Adrenal gland (tissue), 12 donors: Measurements from ENCODE around the gene KLF3. TPM values are rescaled to one million over a fixed set of nuclear protein-coding genes. Genes with fewer than 3 reads are reported as not detected.
A peak's percentile ranks its signal among the peaks of the same experiment; 100 is the strongest.

ENCODE experiments used
- DNase-seq, 7 donors: peaks; one replicate each; pipeline ENCODE4 v3.0.0-alpha.2; 2019 to 2020
- H3K27ac ChIP-seq, 5 donors: fragments of 200-600 bp; sonication (generic) in 4 of 5; 1 replicate in 3 of 5; 2 replicates in 2 of 5; pipeline versions ENCODE4 v1.5.1 to v1.8.0; 2016 to 2020; ENCODE audit warnings: mild to moderate bottlenecking in 1 of 5
- H3K27me3 ChIP-seq: fragments of 200-600 bp; 2 replicates; pipeline ENCODE4 v1.8.0; 2021
- H3K36me3 ChIP-seq, 2 donors: fragments of 200-600 bp; replicated peaks in 1 of 2; 1 replicate in 1 of 2; 2 replicates in 1 of 2; pipeline versions ENCODE4 v1.5.1 to v1.8.0; 2018 to 2022
- H3K4me1 ChIP-seq, 2 donors: fragments of 200-600 bp; replicated peaks in 1 of 2; 1 replicate in 1 of 2; 2 replicates in 1 of 2; pipeline versions ENCODE4 v1.5.1 to v1.8.0; 2018 to 2021
- H3K4me3 ChIP-seq, 4 donors: fragments of 200-600 bp; sonication (generic) in 3 of 4; one replicate each; pipeline ENCODE4 v1.5.1; 2016 to 2018
- H3K9me3 ChIP-seq, 3 donors: fragments of 200-600 bp; sonication (generic) in 1 of 3; replicated peaks in 1 of 3; 1 replicate in 2 of 3; 2 replicates in 1 of 3; pipeline versions ENCODE4 v1.5.1 to v1.8.0; 2016 to 2021
- POLR2A ChIP-seq, 2 donors: fragments of 450-650 bp; IDR thresholded peaks; one replicate each; pipeline ENCODE4 v1.6.1; 2017; ENCODE audit warnings: antibody characterized with exemption in 2 of 2, mild to moderate bottlenecking in 2 of 2, moderate library complexity in 1 of 2
- WGBS, 4 donors: extraction: QIAGEN DNeasy Blood & Tissue Kit in 2 of 4; methylation state at CpG; one replicate each; pipeline versions ENCODE4 v1.1.5 to v1.1.7; 2013 to 2017; 5-methylcytosine and 5-hydroxymethylcytosine counted together
- intact Hi-C, 2 donors: fragments of 100-400 bp; cut with DNase I; formaldehyde crosslinking; loops; one replicate each; pipeline versions ENCODE4 v1.14.1 to v1.15.0; 2022 to 2023
- polyA plus RNA-seq, 3 donors: library from polyadenylated mRNA; stranded (reverse); fragments of 200-250 nt in 2 of 3; fragments of 350-450 nt in 1 of 3; fragmentation: Illumina TruSeq in 1 of 3; extraction: RNeasy Lipid Tissue Mini Kit (QIAGEN cat#74804) in 1 of 3; gene quantifications; one replicate each; pipeline ENCODE4 v1.2.3, GENCODE V29; 2013 to 2014
- total RNA-seq, 9 donors: library from RNA; depleted of rRNA in 4 of 9; stranded (reverse); fragments of >200 nt in 4 of 9; fragments of 120-200 nt in 1 of 9; fragmentation: NEBNext Ultra II Directional in 1 of 9; extraction: Animal tissue kit (Norgen Biotek cat#: 25700) in 1 of 9; gene quantifications; one replicate each; pipeline versions ENCODE4 v1.1.0 to v1.2.4, GENCODE V29; 2013 to 2023
- TF ChIP-seq, protein P1 (sequence below), 6 experiments: fragments of 450-650 bp in 4 of 6; fragments of 200-600 bp in 2 of 6; sonication (generic) in 1 of 6; IDR thresholded peaks; 1 replicate in 5 of 6; 2 replicates in 1 of 6; pipeline versions ENCODE4 v1.5.1 to v1.8.0; 2016 to 2021; ENCODE audit warnings: antibody characterized with exemption in 6 of 6, mild to moderate bottlenecking in 2 of 6, moderate library complexity in 1 of 6
- donor health status: healthy with polysubstance abuse.
- donor health status: Bipolar disorder and iron deficiency.
- donor health status: DM: yes; HTN: yes; CAD: no.
- donor health status: DM: no; HTN: no; CAD: no.
- donor health status: DM: no; HTN: no; CAD: no.
- donor health status: DM: yes; HTN: yes; CAD: no.

Gene KLF3
- total and polyA plus RNA-seq, 12 donors = 10.1 to 45.7 (median 38.0) TPM

DNA sequence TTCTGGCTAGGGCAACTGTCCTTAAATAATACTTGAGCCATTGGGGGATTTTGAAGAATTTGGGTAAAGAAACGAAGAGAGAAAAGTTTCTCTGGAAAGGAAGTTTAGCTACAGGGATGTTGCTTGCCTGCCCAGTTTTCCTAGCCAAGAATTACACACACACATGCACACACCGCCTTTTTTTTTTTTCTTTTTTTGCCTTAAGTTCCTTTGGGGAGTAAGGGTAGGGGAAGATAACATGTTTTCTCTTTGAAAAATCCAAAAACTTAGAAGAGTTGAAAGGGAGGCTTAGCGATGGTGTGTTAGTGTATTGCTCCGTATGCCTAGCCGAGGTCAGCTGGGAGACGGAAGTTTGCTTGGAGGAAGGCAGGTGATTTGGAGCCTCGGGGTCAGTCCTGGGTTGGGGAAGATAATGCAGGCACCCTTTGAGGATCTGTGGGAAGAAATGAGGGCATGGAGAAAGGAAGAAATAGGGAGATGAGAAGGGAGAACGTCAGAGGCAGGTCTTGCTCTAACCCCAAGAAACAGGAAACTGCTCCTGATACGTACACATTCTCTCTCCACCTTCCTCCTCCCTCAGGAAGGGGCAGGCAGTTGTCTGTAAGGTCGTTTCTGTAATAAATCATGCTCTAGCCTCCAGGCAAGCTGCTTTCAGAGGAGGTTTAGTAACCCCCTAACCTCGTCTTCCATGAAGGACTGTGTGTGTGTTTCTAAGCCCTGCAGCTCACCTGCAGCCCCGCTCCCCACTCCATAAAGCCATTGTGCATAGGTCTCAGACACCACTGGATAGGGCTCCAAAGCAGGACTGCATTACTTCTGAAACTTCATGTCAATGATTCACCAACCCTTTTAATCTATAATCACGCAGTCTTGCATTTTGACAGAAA is 10.5 kb downstream of the KLF3 start:
- 6 to 16% (median 13%) methylated on average over 12 to 13 of the region's 13 CpGs for WGBS, 4 donors
- Histone ChIP-seq H3K4me3 (peak overlapping the region in 1 of 4 donors; percentile 10), H3K27me3 (no peaks in the 10 kb centered on the region), H3K9me3 (no peaks in the 10 kb centered on the region), H3K27ac (peak overlapping the region; percentile 23 to 99 (median 87)), H3K36me3 (no peaks in the 10 kb centered on the region), H3K4me1 (peaks cover 61 to 79% of the 10 kb centered on the region in 2 donors)
- TF ChIP-seq, protein P1, sequence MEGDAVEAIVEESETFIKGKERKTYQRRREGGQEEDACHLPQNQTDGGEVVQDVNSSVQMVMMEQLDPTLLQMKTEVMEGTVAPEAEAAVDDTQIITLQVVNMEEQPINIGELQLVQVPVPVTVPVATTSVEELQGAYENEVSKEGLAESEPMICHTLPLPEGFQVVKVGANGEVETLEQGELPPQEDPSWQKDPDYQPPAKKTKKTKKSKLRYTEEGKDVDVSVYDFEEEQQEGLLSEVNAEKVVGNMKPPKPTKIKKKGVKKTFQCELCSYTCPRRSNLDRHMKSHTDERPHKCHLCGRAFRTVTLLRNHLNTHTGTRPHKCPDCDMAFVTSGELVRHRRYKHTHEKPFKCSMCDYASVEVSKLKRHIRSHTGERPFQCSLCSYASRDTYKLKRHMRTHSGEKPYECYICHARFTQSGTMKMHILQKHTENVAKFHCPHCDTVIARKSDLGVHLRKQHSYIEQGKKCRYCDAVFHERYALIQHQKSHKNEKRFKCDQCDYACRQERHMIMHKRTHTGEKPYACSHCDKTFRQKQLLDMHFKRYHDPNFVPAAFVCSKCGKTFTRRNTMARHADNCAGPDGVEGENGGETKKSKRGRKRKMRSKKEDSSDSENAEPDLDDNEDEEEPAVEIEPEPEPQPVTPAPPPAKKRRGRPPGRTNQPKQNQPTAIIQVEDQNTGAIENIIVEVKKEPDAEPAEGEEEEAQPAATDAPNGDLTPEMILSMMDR (IDR thresholded peaks at IDR 0.05) = no peak
- peak in 1 of 2 donors; percentile 45 for TF ChIP-seq POLR2A (IDR thresholded peaks at IDR 0.05)
- DNase-seq = no peak
- intact Hi-C loops = loop anchor here (5.0 kb wide), 2 partner anchors 352 to 492 kb away; no protein-coding TSS in a partner anchor

DNA sequence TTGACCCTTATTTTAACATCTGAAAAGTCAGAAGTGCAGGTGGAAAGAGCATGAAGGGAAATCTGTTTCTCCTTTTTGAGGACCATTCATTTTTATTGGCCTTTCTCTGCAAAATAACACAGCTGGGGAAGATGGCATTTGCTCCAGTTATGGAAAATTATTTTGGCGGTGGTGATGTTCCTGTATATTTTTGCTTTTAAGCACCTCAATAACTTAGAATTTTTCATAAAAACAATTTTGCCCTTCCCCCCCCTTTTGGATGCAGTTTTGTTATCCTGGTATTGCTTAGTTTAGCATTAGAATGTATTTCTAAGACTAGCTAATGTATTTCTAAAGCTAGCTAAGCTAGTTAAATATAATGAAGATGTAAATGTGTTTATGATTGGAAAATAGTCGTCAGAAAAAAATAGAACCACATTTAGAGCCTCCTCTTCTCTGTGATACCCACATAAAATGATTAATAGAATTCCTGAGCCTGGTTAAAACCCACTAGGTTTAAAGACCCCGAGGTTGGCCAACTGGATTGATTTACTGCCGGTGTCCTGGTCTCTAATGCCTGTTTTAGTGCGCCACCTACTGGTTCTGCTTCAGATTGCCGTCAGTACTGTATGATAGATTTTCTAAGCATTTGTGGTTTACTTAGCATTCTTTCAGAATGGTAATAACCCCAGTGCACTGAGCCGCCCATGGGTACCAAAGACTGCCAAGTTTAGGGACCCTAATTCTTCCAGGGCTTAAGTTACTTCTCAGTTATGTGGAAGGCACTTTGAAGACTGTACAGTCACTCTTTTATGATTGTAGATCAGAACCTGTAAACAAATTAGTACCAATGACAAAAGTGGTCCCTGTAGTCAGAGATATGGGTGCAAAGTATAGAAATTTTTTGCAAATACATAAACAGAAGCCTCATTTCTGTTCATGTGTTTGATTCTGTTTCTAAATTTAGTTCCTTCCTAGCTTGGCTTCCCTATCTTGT is 11.4 kb downstream of the KLF3 start:
- peak; percentile 63 to 95 (median 83) for DNase-seq
- intact Hi-C loops = loop anchor here (5.0 kb wide), 2 partner anchors 353 to 493 kb away; no protein-coding TSS in a partner anchor
- Histone ChIP-seq H3K9me3 (no peaks in the 10 kb centered on the region), H3K4me1 (peaks cover 53 to 70% of the 10 kb centered on the region in 2 donors), H3K27me3 (no peaks in the 10 kb centered on the region), H3K27ac (peak overlapping the region; percentile 23 to 99 (median 87)), H3K4me3 (no peak overlapping the region), H3K36me3 (peaks cover 0 to 1% of the 10 kb centered on the region in 2 donors)
- WGBS, 4 donors = 7 to 8% (median 7%) methylated on average over 7 of the region's 7 CpGs
- TF ChIP-seq POLR2A (IDR thresholded peaks at IDR 0.05) = no peak
- TF ChIP-seq, protein P1 (IDR thresholded peaks at IDR 0.05) = peak; percentile 83 to 95 (median 90)

DNA sequence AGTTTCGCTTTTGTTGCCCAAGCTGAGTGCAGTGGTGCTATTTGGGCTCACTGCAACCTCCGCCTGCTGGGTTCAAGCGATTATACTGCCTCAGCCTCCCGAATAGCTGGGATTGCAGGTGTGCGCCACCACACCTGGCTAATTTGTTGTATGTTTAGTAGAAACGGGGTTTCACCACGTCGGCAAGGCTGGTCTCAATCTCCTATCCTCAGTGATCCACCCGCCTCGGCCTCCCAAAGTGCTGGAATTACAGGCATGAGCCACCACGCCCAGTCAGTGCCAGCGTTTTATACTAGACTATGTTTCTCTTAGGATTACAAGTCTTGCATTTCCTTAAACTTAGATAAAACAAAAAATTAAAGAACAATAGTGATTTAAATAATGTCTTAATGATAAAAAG is 13.0 kb downstream of the KLF3 start:
- H3K4me1 ChIP-seq = peaks cover 45 to 63% of the 10 kb centered on the region in 2 donors
- DNase-seq = no peak

More for the DNA sequence above, 13.0 kb downstream of the KLF3 start:
- intact Hi-C loops = loop anchor here (5.0 kb wide), 2 partner anchors 355 to 495 kb away; no protein-coding TSS in a partner anchor
- Histone ChIP-seq H3K36me3 (peaks cover 0 to 13% of the 10 kb centered on the region in 2 donors), H3K9me3 (no peaks in the 10 kb centered on the region), H3K4me3 (no peak overlapping the region), H3K27me3 (no peaks in the 10 kb centered on the region), H3K27ac (no peak overlapping the region)
- 87 to 91% (median 88%) methylated on average over 12 of the region's 12 CpGs for WGBS, 4 donors
- TF ChIP-seq POLR2A (IDR thresholded peaks at IDR 0.05) = no peak
- TF ChIP-seq, protein P1 (IDR thresholded peaks at IDR 0.05) = no peak
